ENCODE data around the gene NEMP2. TPM values are rescaled to one million over a fixed set of nuclear protein-coding genes. Genes with fewer than 3 reads are reported as not detected.
"Not testable (repeated sequence)": the region's sequence is repeated elsewhere in the genome, so short reads cannot be mapped to it uniquely, and the experiment has no call there.

The NEMP2 gene
- total and polyA plus RNA-seq, 2 of the 8 experiments (the other 6 are each of a cell fraction or from before 2014, with no cell fraction given) = 3.1 to 5.3 TPM

DNA sequence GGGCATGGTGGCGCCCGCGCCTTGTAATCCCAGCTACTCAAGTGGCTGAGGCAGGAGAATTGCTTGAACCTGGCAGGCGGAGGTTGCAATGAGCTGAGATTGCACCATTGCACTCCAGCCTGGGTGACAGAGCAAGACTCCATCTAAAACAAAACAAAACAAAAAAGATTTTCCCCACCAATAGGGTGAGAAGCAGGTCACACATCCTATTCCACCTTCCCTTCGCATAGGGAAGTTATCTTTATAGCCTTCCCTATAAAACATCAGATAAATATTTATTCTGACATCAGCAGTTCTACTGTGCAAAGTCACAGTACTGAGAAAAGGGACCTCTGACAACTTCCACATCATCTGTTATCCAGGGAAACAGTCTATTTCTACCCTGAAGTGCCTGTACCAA is 24.6 kb downstream of the NEMP2 start:
- ChIA-PET CTCF (ENCODE audit: partially characterized antibody) (interaction anchor here (0.8 to 3.5 kb wide), 8 partner anchors 8 to 348 kb away, joined by 3 to 10 read pairs (median 3); no protein-coding TSS in a partner anchor), POLR2A (ENCODE audit: partially characterized antibody) (interaction anchor here (1.5 kb wide), 1 partner anchor 20 kb away, joined by 3 read pairs; no protein-coding TSS in a partner anchor)
- not testable (repeated sequence) for H3K4me3 ChIP-seq (ENCODE audit: extremely low read depth in 1 of 4, insufficient read depth in 2 of 4, low read depth in 3 of 4, low read length in 4 of 4); H2BK12ac ChIP-seq (ENCODE audit: low read depth, low read length); H2AFZ ChIP-seq (ENCODE audit: low read length); H3K4me1 ChIP-seq (replicated peaks in 1 of 4; ENCODE audit: control insufficient read depth in 3 of 4, insufficient read depth in 4 of 4, low read length in 3 of 4); H2AK5ac ChIP-seq (ENCODE audit: low read depth, low read length); H3K23ac ChIP-seq (ENCODE audit: insufficient read length); H2BK15ac ChIP-seq (ENCODE audit: low read length); H4K8ac ChIP-seq (ENCODE audit: extremely low read depth, insufficient read depth, low read length); DNase-seq (ENCODE audit: low read depth in 1 of 2, low spot score in 2 of 2); H3K56ac ChIP-seq (replicated peaks; ENCODE audit: insufficient read length, low read depth, low read length); H3K18ac ChIP-seq (ENCODE audit: extremely low read depth, low read length); H3K9me3 ChIP-seq (ENCODE audit: insufficient read depth in 2 of 2, low read depth in 1 of 2, low read length in 1 of 2); H4K5ac ChIP-seq (ENCODE audit: insufficient read length, low read depth, low read length); H3K79me1 ChIP-seq (ENCODE audit: low read depth, low read length); H2BK5ac ChIP-seq (ENCODE audit: low read depth, low read length); H3K27me3 ChIP-seq (replicated peaks in 1 of 4; ENCODE audit: control insufficient read depth in 3 of 4, extremely low read depth in 1 of 4, insufficient read depth in 3 of 4, low read length in 3 of 4); H3K4ac ChIP-seq (replicated peaks; ENCODE audit: insufficient read length, low read depth, low read length); H3K27ac ChIP-seq (ENCODE audit: low read depth, low read length); H2BK120ac ChIP-seq (replicated peaks; ENCODE audit: low read depth, low read length); H4K91ac ChIP-seq (replicated peaks; ENCODE audit: insufficient read length, low read length); H3K23me2 ChIP-seq (ENCODE audit: low read depth, low read length); H3K9ac ChIP-seq (replicated peaks in 1 of 4; ENCODE audit: extremely low read depth in 1 of 4, low read depth in 3 of 4, low read length in 3 of 4); H3K14ac ChIP-seq (ENCODE audit: insufficient read length); H2BK20ac ChIP-seq (ENCODE audit: low read length); H3K36me3 ChIP-seq (ENCODE audit: control insufficient read depth in 2 of 4, insufficient read depth in 4 of 4, low read length in 3 of 4); H4K20me1 ChIP-seq (replicated peaks in 1 of 2; ENCODE audit: control insufficient read depth in 1 of 2, insufficient read depth in 2 of 2, low read length in 2 of 2); H3K79me2 ChIP-seq (ENCODE audit: control insufficient read depth in 1 of 2, insufficient read depth in 2 of 2, low read length in 2 of 2); FAIRE-seq; H3K4me2 ChIP-seq (ENCODE audit: insufficient read depth in 1 of 2, low read depth in 2 of 2, low read length in 2 of 2)
- 94% methylated on average over 5 of the region's 5 CpGs; no CpG with 5 or more reads in 1 of the 2 experiments for WGBS, 2 experiments (ENCODE audit: extremely low coverage in 1 of 2, insufficient coverage in 1 of 2, insufficient read length in 1 of 2, insufficient replicate concordance in 2 of 2, low coverage in 1 of 2, low lambda C conversion rate in 2 of 2, missing lambda C conversion rate in 1 of 2)

Measured in H1 (cell line).